Measurements from ENCODE around the gene KIAA1671.
"Not testable (repeated sequence)": the region's sequence is repeated elsewhere in the genome, so short reads cannot be mapped to it uniquely, and the experiment has no call there.

The KIAA1671 gene

GRCh38 chr22:25186140-25186539, 233.6 kb downstream of the KIAA1671 start:
- H3K27me3 Mint-ChIP-seq = no peaks in the 10 kb centered on the region
- no peak for DNase-seq
- no peak overlapping the region for H3K4me3 Mint-ChIP-seq
- no peaks in the 10 kb centered on the region for H3K4me1 Mint-ChIP-seq
- H3K36me3 Mint-ChIP-seq (ENCODE audit: low read depth) = no peaks in the 10 kb centered on the region
- ATAC-seq = no peak
- H3K9me3 Mint-ChIP-seq = no peaks in the 10 kb centered on the region
- H3K27ac Mint-ChIP-seq = no peak overlapping the region

- Mint-ChIP-seq H3K27me3 (no peaks in the 10 kb centered on the region), H3K4me1 (no peaks in the 10 kb centered on the region), H3K4me3 (no peak overlapping the region), H3K36me3 (ENCODE audit: low read depth) (no peaks in the 10 kb centered on the region), H3K9me3 (no peaks in the 10 kb centered on the region), H3K27ac (no peak overlapping the region)
- no peak for DNase-seq
- no peak for ATAC-seq
Observed at GRCh38 chr22:25187469-25187868, 235.0 kb downstream of the KIAA1671 start.

- Mint-ChIP-seq H3K36me3 (ENCODE audit: low read depth) (no peaks in the 10 kb centered on the region), H3K9me3 (no peaks in the 10 kb centered on the region), H3K27me3 (no peaks in the 10 kb centered on the region), H3K27ac (no peak overlapping the region), H3K4me3 (no peak overlapping the region), H3K4me1 (no peaks in the 10 kb centered on the region)
- ATAC-seq (no peak), DNase-seq (no peak)
Observed at GRCh38 chr22:25192406-25192805, 239.9 kb downstream of the KIAA1671 start.

GRCh38 chr22:25193130-25193529, 240.6 kb downstream of the KIAA1671 start:
- Mint-ChIP-seq H3K4me1 (no peaks in the 10 kb centered on the region), H3K27ac (no peak overlapping the region), H3K36me3 (ENCODE audit: low read depth) (no peaks in the 10 kb centered on the region), H3K9me3 (no peaks in the 10 kb centered on the region), H3K4me3 (no peak overlapping the region), H3K27me3 (no peaks in the 10 kb centered on the region)
- ATAC-seq = no peak
- no peak for DNase-seq

- Mint-ChIP-seq H3K36me3 (ENCODE audit: low read depth) (no peaks in the 10 kb centered on the region), H3K4me3 (no peak overlapping the region), H3K4me1 (no peaks in the 10 kb centered on the region), H3K27ac (no peak overlapping the region), H3K27me3 (no peaks in the 10 kb centered on the region), H3K9me3 (no peaks in the 10 kb centered on the region)
- DNase-seq (no peak), ATAC-seq (no peak)
Observed at GRCh38 chr22:25193548-25193947, 241.0 kb downstream of the KIAA1671 start.

GRCh38 chr22:25196326-25196725, 243.8 kb downstream of the KIAA1671 start:
- Mint-ChIP-seq H3K27ac (no peak overlapping the region), H3K36me3 (ENCODE audit: low read depth) (no peaks in the 10 kb centered on the region), H3K9me3 (no peaks in the 10 kb centered on the region), H3K27me3 (no peaks in the 10 kb centered on the region), H3K4me3 (no peak overlapping the region), H3K4me1 (no peaks in the 10 kb centered on the region)
- DNase-seq (no peak), ATAC-seq (no peak)

- H3K36me3 Mint-ChIP-seq (ENCODE audit: low read depth) = no peaks in the 10 kb centered on the region
- no peaks in the 10 kb centered on the region for H3K4me1 Mint-ChIP-seq
- ATAC-seq (no peak), DNase-seq (no peak)
- H3K4me3 Mint-ChIP-seq = no peak overlapping the region
- H3K9me3 Mint-ChIP-seq = no peaks in the 10 kb centered on the region
- H3K27ac Mint-ChIP-seq = no peak overlapping the region
- no peaks in the 10 kb centered on the region for H3K27me3 Mint-ChIP-seq
Observed at GRCh38 chr22:25197340-25197739, 244.8 kb downstream of the KIAA1671 start.

- ATAC-seq (no peak), DNase-seq (no peak)
- Mint-ChIP-seq H3K36me3 (ENCODE audit: low read depth) (no peaks in the 10 kb centered on the region), H3K4me1 (no peaks in the 10 kb centered on the region), H3K9me3 (no peaks in the 10 kb centered on the region), H3K27me3 (no peaks in the 10 kb centered on the region), H3K27ac (peak within 1 kb of the TSS; percentile 8), H3K4me3 (no peak within 1 kb of the TSS)
Observed at GRCh38 chr22:25199731-25200520, 247.4 kb downstream of the KIAA1671 start, which contains the start of gene CRYBB3. TSS of gene CRYBB3 (plus strand) at chr22:25199858. CDS start at chr22:25201397, 1,539 bp downstream.

GRCh38 chr22:25200967-25201366, 248.5 kb downstream of the KIAA1671 start:
- DNase-seq (no peak), ATAC-seq (no peak)
- Mint-ChIP-seq H3K27me3 (no peaks in the 10 kb centered on the region), H3K4me3 (no peak overlapping the region), H3K27ac (no peak overlapping the region), H3K4me1 (no peaks in the 10 kb centered on the region), H3K36me3 (ENCODE audit: low read depth) (no peaks in the 10 kb centered on the region), H3K9me3 (no peaks in the 10 kb centered on the region)

- Mint-ChIP-seq H3K4me1 (no peaks in the 10 kb centered on the region), H3K27ac (no peak overlapping the region), H3K27me3 (no peaks in the 10 kb centered on the region), H3K36me3 (ENCODE audit: low read depth) (no peaks in the 10 kb centered on the region), H3K4me3 (no peak overlapping the region), H3K9me3 (no peaks in the 10 kb centered on the region)
- DNase-seq (no peak), ATAC-seq (no peak)
Observed at GRCh38 chr22:25201557-25202273, 249.2 kb downstream of the KIAA1671 start.

- no peaks in the 10 kb centered on the region for H3K9me3 Mint-ChIP-seq
- DNase-seq (peak; percentile 63), ATAC-seq (no peak)
- H3K27me3 Mint-ChIP-seq = no peaks in the 10 kb centered on the region
- H3K4me3 Mint-ChIP-seq = no peak overlapping the region
- no peak overlapping the region for H3K27ac Mint-ChIP-seq
- no peaks in the 10 kb centered on the region for H3K36me3 Mint-ChIP-seq (ENCODE audit: low read depth)
- no peaks in the 10 kb centered on the region for H3K4me1 Mint-ChIP-seq
Observed at GRCh38 chr22:25202290-25202921, 249.9 kb downstream of the KIAA1671 start.

- DNase-seq (no peak), ATAC-seq (no peak)
- Mint-ChIP-seq H3K9me3 (no peaks in the 10 kb centered on the region), H3K4me3 (no peak overlapping the region), H3K36me3 (ENCODE audit: low read depth) (no peaks in the 10 kb centered on the region), H3K4me1 (no peaks in the 10 kb centered on the region), H3K27me3 (no peaks in the 10 kb centered on the region), H3K27ac (no peak overlapping the region)
Observed at GRCh38 chr22:25203082-25203481, 250.6 kb downstream of the KIAA1671 start.

- H3K4me3 Mint-ChIP-seq; H3K27me3 Mint-ChIP-seq; H3K4me1 Mint-ChIP-seq; H3K9me3 Mint-ChIP-seq; ATAC-seq; H3K27ac Mint-ChIP-seq; DNase-seq; H3K36me3 Mint-ChIP-seq (ENCODE audit: low read depth): not testable (repeated sequence)
Observed at GRCh38 chr22:25204547-25204946, 252.0 kb downstream of the KIAA1671 start.

- H3K9me3 Mint-ChIP-seq = no peaks in the 10 kb centered on the region
- no peak overlapping the region for H3K4me3 Mint-ChIP-seq
- no peaks in the 10 kb centered on the region for H3K36me3 Mint-ChIP-seq (ENCODE audit: low read depth)
- H3K4me1 Mint-ChIP-seq = no peaks in the 10 kb centered on the region
- H3K27ac Mint-ChIP-seq = no peak overlapping the region
- H3K27me3 Mint-ChIP-seq = no peaks in the 10 kb centered on the region
- ATAC-seq = no peak
- DNase-seq = no peak
Observed at GRCh38 chr22:25205847-25206246, 253.3 kb downstream of the KIAA1671 start.

GRCh38 chr22:25206998-25207397, 254.5 kb downstream of the KIAA1671 start:
- no peak overlapping the region for H3K27ac Mint-ChIP-seq
- H3K4me3 Mint-ChIP-seq = no peak overlapping the region
- H3K4me1 Mint-ChIP-seq = no peaks in the 10 kb centered on the region
- H3K27me3 Mint-ChIP-seq = no peaks in the 10 kb centered on the region
- no peaks in the 10 kb centered on the region for H3K36me3 Mint-ChIP-seq (ENCODE audit: low read depth)
- no peak for DNase-seq
- no peaks in the 10 kb centered on the region for H3K9me3 Mint-ChIP-seq
- ATAC-seq = no peak

Data from activated naive CD8-positive, alpha-beta T cell treated with anti-CD3 and anti-CD28 coated beads, Interleukin-2, amount 50 U/mL, for 24 hours (primary cell).